ENCODE measurements around the gene PITPNC1. TPM values are rescaled to one million over a fixed set of nuclear protein-coding genes. Genes with fewer than 3 reads are reported as not detected.

Gene PITPNC1
- total RNA-seq, 1 experiment from 2014 or later: 37.5 TPM

- Histone ChIP-seq H3K27me3 (ENCODE audit: insufficient read depth, low read length) (no peaks in the 10 kb centered on the region), H3K9me3 (ENCODE audit: control insufficient read depth, low read depth, low read length) (no peaks in the 10 kb centered on the region), H3K79me2 (ENCODE audit: insufficient read depth, low read length) (no peaks in the 10 kb centered on the region), H2AFZ (ENCODE audit: low read length) (no peak overlapping the region), H4K91ac (ENCODE audit: insufficient read length, low read depth, low read length) (no peak overlapping the region), H3K23me2 (ENCODE audit: insufficient read length, low read depth, low read length, poor library complexity, severe bottlenecking) (no peaks in the 10 kb centered on the region), H4K20me1 (ENCODE audit: control insufficient read depth, insufficient read depth, insufficient read length) (no peaks in the 10 kb centered on the region), H2BK5ac (ENCODE audit: insufficient read length, low read length) (no peak overlapping the region), H3K4me2 (ENCODE audit: insufficient read depth, insufficient read length, low read length) (no peak overlapping the region), H3T11ph (ENCODE audit: low read length) (no peak overlapping the region), H3K14ac (ENCODE audit: insufficient read depth, low read length) (no peak overlapping the region), H3K18ac (ENCODE audit: insufficient read length, low read depth, low read length) (no peak overlapping the region), H2BK15ac (ENCODE audit: low read depth, low read length) (no peak overlapping the region), H4K5ac (ENCODE audit: insufficient read length, low read depth, low read length) (no peak overlapping the region), H2BK12ac (ENCODE audit: insufficient read length, low read depth, low read length) (no peak overlapping the region), H3K4me1 (ENCODE audit: insufficient read depth, low read length) (no peaks in the 10 kb centered on the region), H2AK5ac (ENCODE audit: insufficient read length, low read length) (no peak overlapping the region), H2BK120ac (ENCODE audit: low read depth, low read length, poor library complexity, severe bottlenecking) (no peak overlapping the region), H3K79me1 (ENCODE audit: insufficient read depth, low read depth, low read length, poor library complexity, severe bottlenecking) (no peaks in the 10 kb centered on the region), H3K4ac (ENCODE audit: low read depth, low read length) (no peak overlapping the region), H2BK20ac (ENCODE audit: low read depth, low read length, poor library complexity, severe bottlenecking) (no peak overlapping the region), H3K9ac (ENCODE audit: extremely low read depth, insufficient read length, low read length) (no peak overlapping the region), H3K27ac (ENCODE audit: insufficient read length, low read depth, low read length) (no peak overlapping the region), H3K56ac (ENCODE audit: insufficient read length, low read depth, low read length) (no peak overlapping the region), H3K23ac (ENCODE audit: insufficient read length, low read depth, low read length) (no peak overlapping the region), H4K8ac (replicated peaks; ENCODE audit: insufficient read length, low read depth, low read length) (no peak overlapping the region)
- DNase-seq: no peak
- no peak overlapping the region for H3K27ac Mint-ChIP-seq
- no peak for TF ChIP-seq CTCF (conservative IDR thresholded peaks at IDR 0.05)
- peaks cover 23 to 30% (median 23%) of the 10 kb centered on the region in 3 experiments for H3K36me3 Mint-ChIP-seq (ENCODE audit: insufficient read depth in 1 of 3, low read depth in 3 of 3)
- no peak overlapping the region for H3K4me3 Mint-ChIP-seq
- no peaks in the 10 kb centered on the region for H3K27me3 Mint-ChIP-seq (ENCODE audit: low read depth)
- no peaks in the 10 kb centered on the region; a peak in 1 of 4 replicates for H3K4me1 Mint-ChIP-seq
- WGBS (ENCODE audit: extremely low coverage, insufficient read length, low lambda C conversion rate): 100% methylated on average over 2 of the region's 4 CpGs
- peaks cover 3 to 12% of the 10 kb centered on the region in 2 experiments for H3K9me3 Mint-ChIP-seq
Observed at GRCh38 chr17:67657596-67657995, 280.5 kb downstream of the PITPNC1 start.

Measured in H9 (cell line).